HG02763 (cell line): ENCODE results near the gene CPE.

Experiments
- ATAC-seq: cut with Tn5 transposase; IDR thresholded peaks from one replicate; pipeline ENCODE4 v1.9.1; 2021; ENCODE audit warnings: mild to moderate bottlenecking, moderate library complexity; ENCODE audit not compliant: unreplicated experiment

Gene CPE

DNA sequence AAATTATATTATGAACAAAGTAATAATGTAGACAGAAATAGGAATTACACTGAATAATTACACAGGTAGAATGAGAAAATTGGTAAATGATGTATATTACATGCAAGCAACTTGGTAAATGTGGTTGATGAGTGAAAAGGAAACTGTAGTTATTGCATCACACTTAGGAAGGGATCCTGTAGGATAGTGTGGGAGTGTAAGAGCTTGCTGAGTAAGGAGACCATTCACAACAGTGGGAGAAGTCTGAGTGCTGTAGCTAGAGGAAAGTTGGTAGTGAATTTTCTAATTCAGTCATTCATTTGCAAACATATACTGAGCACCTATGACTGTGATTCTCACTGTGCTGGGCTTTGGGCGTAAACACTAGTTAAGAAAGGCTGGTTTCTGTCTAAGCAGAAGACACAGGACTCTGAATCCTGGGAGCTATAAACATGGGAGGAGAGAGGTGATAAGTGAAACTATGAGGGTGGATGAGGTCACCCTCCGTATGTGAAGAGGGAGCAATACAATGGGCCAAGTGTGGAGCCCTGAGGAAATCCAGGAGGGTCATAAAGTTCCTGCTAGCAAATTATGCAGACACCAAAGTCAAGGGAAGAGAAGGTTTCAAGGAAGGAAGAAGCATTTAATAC, 14.2 kb upstream of the CPE start:
- ATAC-seq, result no peak

DNA sequence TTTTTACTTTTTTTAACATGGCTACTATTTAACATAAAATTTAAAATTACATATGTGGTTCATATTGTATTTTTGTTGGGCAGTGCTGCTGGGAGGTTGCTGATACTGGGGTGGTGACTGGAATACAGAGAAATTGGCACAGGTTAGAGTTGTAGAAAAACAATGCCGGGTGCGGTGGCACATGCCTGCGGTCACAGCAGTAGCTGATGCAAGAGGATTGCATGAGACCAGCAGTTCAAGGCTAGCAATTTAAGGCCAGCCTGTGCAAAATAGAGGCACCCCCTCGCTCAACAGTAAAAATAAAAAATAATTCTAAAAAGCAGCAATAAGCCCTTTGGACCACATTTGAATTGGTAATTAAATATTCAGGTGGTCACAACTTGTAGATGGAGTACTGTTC, 11.8 kb upstream of the CPE start:
- ATAC-seq, result no peak

DNA sequence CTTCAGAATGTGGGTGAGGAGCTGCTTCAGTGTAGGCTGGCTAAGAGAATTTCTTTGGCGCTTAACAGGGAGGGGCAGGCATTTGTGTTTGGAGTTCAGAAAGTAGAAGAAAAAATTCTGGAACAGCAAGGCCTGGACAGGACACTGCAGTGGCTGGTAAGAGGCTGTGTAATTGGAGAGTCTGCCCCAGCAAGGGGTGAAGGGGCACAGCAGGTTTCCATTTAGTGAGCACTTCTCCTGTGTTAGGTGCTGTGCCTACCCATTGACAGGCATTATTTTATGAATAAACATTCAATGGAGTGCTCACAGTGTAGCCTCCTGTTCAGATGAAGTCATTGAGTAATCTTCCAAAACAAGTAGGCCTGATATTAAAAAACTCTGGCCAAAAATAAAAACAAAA, 10.7 kb upstream of the CPE start:
- no peak for ATAC-seq

DNA sequence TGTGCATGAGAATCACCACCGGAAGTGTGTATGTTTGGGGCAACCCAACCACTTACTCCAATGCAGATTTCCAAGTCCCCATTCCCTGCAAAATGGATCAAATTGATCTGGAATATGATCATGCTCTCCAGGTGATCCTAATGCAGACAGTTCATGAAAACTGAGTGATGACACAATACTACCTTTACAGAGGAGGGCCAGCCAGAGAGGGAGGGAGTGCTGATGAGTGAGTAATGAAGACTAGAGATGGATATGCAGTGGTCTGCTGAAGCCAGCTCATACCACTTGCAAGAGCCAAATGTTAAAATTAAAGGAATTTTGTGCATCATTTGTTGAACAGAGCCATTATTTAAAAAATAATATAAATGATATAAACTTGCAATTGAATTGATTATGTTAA, 10.2 kb upstream of the CPE start:
- no peak for ATAC-seq

DNA sequence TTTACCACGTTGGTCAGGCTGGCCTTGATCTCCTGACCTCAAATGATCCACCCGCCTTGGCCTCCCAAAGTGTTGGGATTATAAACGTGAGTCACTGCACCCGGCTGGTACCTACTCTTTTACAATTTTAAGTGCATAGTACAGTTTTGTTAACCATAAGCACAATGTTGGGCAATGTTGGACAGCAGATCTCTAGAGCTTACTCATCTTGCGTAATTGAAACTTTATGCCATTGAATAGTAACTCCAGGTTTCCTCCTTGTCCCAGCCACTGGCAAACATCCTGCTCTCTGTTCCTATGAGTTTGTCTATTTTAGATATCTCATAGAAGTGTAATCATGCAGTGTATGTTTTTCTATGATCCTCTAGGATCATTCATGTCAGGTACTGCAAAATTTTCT, 9.3 kb upstream of the CPE start:
- ATAC-seq, result no peak

DNA sequence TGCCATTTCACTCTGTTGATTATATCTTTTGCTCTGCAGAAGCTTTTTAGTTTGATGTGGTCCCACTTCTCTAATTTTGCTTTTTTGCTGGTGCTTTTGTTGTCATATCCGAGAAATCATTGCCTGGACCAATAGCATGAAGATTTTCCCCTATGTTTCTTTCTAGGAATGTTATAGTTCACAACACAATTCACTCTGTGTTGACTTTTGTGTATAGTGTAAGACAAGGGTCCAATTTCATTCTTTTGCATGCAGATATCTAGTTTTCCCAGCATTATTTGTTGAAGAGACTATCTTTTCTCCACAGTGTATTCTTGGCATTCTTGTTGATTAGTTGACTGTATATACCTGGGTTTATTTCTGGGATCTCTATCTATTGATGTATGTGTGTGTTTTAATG, 8.3 kb upstream of the CPE start:
- ATAC-seq, result no peak

DNA sequence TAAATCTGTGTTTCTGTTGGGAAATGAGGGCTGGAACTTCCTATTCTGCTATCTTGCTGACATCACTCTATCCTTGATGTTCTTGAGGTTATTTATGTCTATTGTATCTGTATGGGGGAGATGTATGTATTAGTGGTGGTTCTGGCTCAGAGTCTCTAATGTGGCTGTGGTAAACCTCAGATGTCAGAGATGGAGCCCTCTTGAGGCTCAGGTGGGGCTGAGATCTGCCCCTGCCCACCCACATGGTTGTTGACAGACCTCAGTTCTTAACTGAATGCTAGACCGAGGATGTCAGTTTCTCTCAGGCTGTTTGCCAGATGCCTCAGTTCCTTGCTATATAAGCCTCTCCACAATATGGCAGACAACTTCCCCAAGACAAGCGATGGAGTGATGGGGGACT, 3.3 kb upstream of the CPE start:
- ATAC-seq, result no peak

DNA sequence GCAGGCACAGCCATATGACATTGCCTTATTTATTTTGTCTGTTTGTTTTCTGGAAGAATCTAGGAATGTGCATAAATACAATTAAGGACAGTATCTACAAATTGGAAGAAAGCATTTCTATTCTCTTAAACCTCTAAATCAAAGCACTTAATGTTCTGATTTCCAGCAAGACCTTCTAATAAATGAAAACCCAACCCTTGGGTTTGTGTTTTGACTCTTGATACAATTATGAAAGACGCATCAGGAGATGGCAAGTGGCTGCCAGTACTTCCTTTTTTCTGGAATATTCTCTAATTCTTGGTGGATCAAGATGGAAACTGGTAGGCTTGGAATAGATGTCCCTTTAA, 437 bp upstream of the CPE start:
- no peak for ATAC-seq

DNA sequence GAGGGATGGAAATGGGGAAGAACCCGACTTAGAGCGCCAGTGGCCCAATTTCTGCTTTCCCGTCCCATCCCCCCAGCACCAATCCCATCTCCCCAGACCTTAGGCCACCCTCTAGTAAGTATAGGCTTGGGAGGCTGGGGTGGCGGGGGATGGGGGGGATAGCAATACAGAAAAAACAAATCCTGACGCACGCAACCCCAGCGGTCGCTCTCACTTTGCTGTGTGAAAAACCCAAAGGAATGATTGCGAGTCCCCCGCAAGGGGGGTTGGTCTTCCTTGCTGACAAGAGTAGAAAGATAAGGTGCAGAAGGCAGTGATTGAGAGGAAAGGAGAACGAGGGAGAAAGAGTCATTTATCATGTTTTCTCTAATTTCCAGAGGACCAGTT, 863 bp downstream of the CPE start:
- ATAC-seq, result no peak

DNA sequence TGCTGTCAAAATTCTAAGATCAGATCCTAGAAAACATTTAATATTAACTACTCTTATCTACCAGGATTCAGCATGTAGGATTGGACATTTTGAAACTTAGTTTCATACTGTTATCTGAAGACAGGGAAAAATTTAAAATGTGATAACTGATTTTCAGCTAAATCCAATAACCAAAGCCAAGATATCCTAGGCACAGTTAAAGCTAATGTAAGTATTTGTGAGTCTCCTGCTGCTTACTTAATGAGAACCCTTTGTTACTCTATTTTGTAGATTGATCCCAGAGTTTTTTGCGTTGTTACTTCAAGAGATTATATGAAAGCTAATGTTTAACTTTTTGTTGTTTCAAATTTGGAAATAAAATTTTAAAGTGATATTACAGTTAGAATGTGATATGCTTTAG, 2.0 kb downstream of the CPE start:
- ATAC-seq, result no peak

DNA sequence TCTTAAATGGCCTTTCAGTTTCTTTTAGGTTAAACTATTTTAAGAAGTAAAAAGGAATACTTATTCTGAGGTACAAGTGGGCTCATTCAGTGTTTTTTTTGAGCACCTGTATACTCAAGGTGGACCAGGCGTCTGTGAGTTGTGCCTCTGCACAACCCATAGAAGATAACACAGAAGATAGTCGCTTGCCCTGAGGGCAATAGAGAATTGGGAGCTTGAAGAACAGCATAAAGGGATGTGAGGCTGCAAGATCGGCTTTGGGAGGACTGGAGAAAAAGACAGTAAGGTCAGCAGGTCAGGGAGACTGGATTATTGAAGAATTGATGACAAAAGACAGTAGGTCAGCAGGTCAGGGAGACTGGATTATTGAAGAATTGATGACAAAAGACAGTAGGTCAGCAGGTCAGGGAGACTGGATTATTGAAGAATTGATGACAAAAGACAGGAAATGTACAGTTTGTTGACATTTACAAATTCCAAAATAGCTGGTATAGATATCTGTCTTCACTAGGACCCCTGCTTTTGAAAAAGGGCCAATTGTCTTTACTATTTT, 3.1 kb downstream of the CPE start:
- ATAC-seq, result no peak

DNA sequence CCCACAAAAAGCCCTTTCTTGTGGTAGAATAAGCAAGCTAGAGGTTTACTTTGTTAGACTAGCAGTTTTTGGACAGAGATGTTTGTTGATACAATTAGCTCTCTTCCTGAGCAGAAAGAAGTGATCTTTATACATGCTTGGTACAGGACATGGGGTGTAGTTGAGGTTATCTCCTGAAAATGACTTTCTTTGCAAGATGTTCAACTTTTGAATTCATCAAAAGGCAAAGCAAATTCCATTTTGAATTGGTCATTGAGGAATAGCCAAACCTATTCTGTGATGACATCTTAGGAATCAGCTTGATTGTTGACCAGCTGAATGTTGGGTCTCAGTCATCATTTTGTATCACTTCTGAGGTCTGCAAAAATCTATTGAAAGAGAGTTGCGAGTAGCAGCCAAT, 3.8 kb downstream of the CPE start:
- no peak for ATAC-seq

DNA sequence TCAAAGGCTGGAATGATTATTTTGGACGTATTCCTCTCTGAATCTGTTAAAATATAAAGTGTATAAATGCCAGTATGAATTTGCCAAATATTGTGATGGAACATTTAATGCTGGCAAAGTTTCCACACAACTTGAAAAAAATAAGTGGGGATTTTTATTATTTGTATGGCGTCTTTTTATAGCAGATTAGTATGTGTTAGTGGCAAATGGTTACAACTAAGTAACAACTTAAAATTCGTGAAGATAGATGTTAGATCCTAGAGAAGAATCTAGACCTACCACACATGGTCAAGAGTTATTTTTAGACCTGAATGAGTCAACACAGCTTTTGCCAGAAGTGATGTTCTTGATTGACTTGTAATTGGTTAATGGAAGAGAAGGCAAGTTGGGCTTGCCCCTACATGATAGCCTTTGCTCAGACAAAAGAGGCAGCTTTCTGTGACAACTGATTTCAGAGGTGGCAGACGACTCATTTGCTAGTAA, 4.8 kb downstream of the CPE start:
- no peak for ATAC-seq

DNA sequence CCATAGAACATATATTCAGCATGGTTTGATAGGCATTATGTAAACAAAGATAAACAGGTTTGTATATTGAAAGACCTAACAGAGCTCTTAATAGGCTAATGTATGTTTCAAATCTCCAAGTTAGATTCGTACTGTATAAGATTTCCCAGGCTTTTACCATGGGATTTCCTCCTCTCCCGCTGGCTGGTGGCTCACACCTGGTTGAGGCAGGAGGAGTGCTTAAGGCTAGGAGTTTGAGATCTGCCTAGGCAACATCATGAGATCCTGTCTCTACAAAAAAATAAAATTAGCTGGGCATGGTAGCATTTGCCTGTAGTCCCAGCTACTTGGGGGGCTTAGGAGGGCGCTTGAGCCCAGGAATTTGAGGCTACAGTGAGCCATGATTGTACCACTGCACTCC, 5.4 kb downstream of the CPE start:
- no peak for ATAC-seq

DNA sequence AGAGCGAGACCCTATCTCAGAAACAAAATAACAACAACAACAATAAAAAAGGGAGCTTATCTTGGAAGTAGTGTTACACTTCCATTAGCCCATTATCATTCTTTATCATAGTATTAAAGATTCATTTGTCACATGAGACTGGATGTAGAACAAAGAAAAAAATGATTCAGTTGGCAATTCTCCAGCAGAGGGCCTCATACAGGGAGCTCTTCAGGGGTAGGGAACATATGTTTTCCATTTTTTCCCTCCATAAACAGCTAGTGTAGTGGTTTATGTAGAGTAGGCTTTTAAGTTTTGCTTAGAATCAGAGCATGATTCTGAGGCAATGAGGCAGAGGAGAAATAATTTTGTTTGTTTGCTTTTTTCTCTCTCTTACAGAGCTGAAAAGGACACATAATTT, 5.8 kb downstream of the CPE start:
- ATAC-seq, result no peak

DNA sequence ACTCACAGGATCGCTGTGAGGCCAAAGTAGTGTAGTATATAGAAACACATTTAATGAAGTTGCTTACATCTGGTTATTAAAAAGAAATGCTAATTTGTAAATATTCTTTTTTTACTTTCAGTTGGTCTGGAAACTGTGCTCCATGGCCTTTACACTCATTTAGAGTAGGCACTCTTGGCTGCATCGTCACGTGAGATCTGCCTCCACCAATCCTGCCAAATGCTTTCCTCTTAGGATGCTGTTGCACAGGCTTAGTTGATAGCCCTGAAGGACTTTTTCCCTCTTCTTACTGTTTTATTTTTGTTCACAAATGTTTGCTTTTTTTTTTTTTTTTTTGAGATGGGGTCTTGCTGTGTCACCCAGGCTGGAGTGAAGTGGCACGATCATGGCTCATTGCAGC, 6.3 kb downstream of the CPE start:
- no peak for ATAC-seq

DNA sequence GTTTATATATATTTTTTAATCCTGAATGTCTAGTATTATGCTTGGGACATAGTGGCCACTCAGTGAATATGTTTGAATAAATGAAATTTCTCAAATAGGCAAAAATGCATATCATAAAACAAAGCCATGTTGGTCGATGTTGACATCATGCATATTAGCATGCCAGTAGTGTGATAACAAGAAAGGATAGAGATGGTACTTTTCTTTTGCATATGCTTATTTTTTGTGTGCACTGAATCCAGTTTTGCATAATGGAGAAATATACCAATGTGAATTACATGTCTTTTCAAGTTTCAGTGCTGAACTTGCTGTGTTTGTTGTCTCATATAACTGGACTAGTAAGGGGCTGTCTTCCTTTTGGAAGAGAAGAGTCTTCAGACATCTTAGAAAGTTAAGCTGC, 7.5 kb downstream of the CPE start:
- ATAC-seq, result no peak

DNA sequence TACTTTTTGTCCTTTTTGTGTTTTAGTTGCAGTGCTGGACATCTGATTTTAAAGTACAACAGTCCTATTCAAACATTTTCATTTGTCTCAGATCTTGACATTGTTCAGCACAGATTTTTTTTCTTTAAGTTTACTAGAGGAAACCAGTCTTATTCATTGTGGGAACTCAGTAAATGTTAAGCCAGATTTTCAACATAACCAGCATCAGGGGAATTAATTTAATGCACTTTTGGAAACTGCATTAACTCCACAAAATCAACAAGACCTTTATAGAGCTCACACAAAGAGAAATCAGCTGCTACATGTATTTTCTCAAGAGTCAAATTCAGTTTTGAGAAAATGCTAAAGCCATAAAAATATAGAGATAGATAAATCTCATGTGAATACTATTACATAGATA, 9.9 kb downstream of the CPE start:
- no peak for ATAC-seq

DNA sequence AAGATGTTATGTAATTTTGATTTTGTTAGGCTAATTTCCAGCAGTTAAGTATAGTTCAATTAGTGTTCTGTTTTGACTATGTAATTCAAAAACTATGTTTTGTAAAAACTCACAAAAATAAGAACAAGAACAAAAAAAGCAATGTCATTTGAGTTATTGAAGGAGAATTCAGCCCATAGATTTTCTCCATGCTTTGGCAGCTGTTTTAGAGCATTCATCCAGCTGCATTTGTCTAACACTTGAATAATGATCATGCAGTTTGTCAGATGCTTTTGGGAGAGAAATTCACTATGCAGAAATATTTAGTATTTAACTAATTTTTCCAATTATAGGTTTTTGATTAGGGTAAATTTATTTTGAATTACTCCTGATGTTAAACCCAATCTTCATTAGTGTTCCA, 14.2 kb downstream of the CPE start:
- ATAC-seq, result no peak

DNA sequence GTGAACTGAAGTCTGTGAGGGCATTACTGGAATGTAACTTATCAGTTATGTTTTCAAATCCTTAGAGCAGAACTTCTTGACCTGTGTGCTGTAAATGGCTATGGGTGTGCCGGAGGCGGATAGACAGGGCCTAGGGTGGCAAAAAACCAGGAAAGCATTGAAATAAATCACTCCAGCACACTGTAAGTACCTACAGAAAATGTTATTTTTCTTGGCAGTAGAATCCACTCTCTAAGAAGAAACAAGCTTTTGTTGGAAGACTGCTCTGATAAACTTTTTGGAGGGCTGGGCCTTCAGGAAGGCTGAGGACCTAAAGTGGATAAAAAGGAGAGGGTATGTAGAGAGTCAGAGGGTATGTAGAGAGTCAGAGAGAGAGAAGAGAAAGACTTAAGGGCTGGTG, 14.9 kb downstream of the CPE start:
- no peak for ATAC-seq

DNA sequence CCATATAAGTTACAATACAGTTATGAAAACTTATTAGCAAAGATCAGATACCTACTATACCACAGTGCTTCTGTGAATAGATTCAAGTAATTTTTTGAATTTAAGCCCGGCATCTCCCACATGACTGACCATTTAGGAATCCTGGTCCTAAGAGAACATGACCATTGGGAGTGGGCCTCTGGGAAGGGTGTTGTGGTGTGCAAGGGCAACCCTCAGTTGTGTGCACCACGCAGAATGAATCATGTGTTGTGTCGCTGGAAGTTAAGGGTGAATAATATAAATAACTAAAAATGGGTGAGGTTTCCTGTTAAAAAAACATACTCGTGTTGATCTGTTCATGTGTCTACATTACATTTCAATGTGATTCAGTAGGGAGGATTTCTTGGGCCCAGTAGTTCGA, 15.5 kb downstream of the CPE start:
- ATAC-seq, result no peak

DNA sequence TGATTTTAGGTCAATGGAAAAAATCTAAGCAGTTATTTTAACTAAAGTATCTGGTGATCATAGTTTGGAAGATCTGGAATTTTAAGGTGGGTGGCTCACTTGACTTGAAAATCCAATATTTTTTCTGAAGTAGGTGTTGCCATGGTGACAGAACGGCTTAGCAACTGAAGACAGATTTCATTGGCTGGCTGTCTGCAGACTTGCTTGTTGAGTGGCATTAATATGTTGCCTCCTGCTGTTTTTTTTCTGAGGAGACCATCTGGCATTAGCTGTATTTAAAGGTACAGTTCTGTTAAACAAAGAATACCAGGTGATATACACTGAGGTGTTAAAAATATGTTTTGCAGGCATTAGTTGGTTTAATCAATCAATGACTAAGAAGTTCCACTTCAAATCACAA, 19.8 kb downstream of the CPE start:
- no peak for ATAC-seq

DNA sequence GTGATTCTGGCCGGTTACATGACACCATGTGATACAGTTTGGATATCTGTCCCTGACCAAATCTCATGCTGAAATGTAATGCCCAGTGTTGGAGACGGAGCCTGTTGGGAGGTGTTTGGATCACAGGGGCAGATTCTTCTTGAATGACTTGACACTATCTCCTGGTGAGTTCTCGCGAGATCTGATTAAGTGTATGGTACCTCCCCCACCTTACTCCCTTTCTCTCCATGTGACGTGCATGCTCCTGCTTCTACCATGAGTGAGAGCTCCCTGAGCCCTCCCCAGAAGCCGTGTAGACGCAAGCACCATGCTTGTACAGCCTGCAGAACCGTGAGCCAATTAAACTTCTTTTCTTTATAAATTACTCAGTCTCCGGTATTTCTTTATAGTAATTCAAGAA, 23.6 kb downstream of the CPE start:
- no peak for ATAC-seq
